ENCODE results near the gene ABHD12. TPM values are rescaled to one million over a fixed set of nuclear protein-coding genes. Genes with fewer than 3 reads are reported as not detected.

ABHD12 gene
- total and polyA plus RNA-seq, 2 donors (not counting 1 experiment from before 2014, with no cell fraction given), result 9.6 to 28.3 TPM

DNA sequence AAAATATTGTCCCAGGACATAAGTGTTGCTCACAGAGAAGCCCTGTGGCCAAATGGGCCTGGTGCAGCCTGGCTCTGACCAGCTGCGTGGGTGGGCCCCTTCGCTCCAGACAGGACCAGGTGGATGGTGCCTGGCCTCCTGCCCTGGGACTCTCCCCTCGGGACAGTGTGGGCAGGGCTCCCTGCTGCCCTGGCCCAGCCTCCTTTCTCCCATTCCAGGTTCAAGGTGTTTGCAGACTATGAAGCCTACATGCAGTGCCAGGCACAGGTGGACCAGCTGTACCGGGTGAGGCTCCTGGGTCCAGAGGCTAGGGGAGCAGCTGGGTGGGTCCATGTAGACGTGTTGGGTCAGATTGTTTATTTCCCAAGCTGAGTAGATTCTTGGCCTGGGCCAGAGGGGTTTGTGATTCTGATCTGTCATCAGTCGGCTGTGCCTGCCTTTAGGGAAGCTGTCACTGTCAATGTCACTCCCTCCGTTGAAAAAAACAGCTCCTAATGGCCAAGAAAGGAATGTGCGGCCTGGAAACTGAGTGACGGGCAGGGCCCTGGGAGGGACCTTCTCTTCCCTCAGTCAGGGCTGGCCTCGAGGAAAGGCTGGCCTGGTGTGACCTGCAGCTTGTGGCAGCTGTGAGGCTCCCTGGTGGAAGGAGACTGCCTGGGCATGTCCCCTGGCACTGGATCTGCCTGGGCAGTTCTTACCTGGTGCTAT is 95.1 kb downstream of the ABHD12 start:
- H3K4me2 ChIP-seq (replicated peaks; ENCODE audit: low read depth, low read length, poor library complexity, severe bottlenecking), result no peak overlapping the region
- no peak overlapping the region for H3K4me3 ChIP-seq (ENCODE audit: control extremely low read depth in 1 of 5, extremely low read depth in 1 of 5, insufficient read depth in 1 of 5, low read depth in 2 of 5, low read length in 4 of 5)
- TF ChIP-seq EZH2 (IDR thresholded peaks at IDR 0.05; ENCODE audit: borderline replicate concordance, insufficient read depth, low read depth, low read length, poor library complexity, severe bottlenecking), result no peak
- TF ChIP-seq, protein P1, sequence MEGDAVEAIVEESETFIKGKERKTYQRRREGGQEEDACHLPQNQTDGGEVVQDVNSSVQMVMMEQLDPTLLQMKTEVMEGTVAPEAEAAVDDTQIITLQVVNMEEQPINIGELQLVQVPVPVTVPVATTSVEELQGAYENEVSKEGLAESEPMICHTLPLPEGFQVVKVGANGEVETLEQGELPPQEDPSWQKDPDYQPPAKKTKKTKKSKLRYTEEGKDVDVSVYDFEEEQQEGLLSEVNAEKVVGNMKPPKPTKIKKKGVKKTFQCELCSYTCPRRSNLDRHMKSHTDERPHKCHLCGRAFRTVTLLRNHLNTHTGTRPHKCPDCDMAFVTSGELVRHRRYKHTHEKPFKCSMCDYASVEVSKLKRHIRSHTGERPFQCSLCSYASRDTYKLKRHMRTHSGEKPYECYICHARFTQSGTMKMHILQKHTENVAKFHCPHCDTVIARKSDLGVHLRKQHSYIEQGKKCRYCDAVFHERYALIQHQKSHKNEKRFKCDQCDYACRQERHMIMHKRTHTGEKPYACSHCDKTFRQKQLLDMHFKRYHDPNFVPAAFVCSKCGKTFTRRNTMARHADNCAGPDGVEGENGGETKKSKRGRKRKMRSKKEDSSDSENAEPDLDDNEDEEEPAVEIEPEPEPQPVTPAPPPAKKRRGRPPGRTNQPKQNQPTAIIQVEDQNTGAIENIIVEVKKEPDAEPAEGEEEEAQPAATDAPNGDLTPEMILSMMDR (IDR thresholded peaks at IDR 0.05), result no peak
- ChIA-PET POLR2A (no interaction called here), CTCF (interaction anchor here (0.6 to 5.1 kb wide), 15 partner anchors 14 to 302 kb away, joined by 3 to 133 read pairs (median 3); partner anchors contain the start of genes ABHD12 and GINS1)
- Mint-ChIP-seq H3K27me3 (no peaks in the 10 kb centered on the region), H3K4me1 (peaks cover 11% of the 10 kb centered on the region), H3K27ac (no peak overlapping the region), H3K9me3 (ENCODE audit: insufficient read depth) (no peaks in the 10 kb centered on the region), H3K4me3 (no peak overlapping the region)
- no peak overlapping the region for H2AFZ ChIP-seq (ENCODE audit: insufficient read depth, low read depth, low read length, poor library complexity, severe bottlenecking)
- H3K36me3 ChIP-seq (replicated peaks in 1 of 2; ENCODE audit: control extremely low read depth in 1 of 2, control insufficient read depth in 1 of 2, extremely low read depth in 1 of 2, insufficient read depth in 2 of 2, low read length in 1 of 2), result peaks cover 0 to 11% of the 10 kb centered on the region in 2 experiments
- ATAC-seq (ENCODE audit: low read depth), result no peak
- H3K79me2 ChIP-seq (ENCODE audit: control insufficient read depth, insufficient read depth, low read length), result no peaks in the 10 kb centered on the region
- H3K9me3 ChIP-seq (ENCODE audit: control extremely low read depth in 1 of 3, control insufficient read depth in 2 of 3, insufficient read depth in 1 of 3, low read length in 2 of 3), result no peaks in the 10 kb centered on the region
- no peak overlapping the region for H3K9ac ChIP-seq (ENCODE audit: low read length)
- no peak overlapping the region for H3K27ac ChIP-seq (ENCODE audit: low read length in 2 of 2)
- H3K4me1 ChIP-seq (ENCODE audit: control insufficient read depth in 2 of 2, insufficient read depth in 2 of 2, low read length in 2 of 2), result peaks cover 0 to 18% of the 10 kb centered on the region in 2 donors
- no peaks in the 10 kb centered on the region for H4K20me1 ChIP-seq (ENCODE audit: control insufficient read depth, insufficient read depth, low read length, poor library complexity, severe bottlenecking)
- intact Hi-C loops (cut with micrococcal nuclease), result loop anchor here (2.0 kb wide), 1 partner anchor 95 kb away; the partner anchor contains the start of gene ABHD12
- 91% methylated on average over 10 of the region's 10 CpGs for WGBS (ENCODE audit: insufficient coverage)
- DNase-seq, result no peak
- H3K27me3 ChIP-seq (replicated peaks in 1 of 4; ENCODE audit: control extremely low read depth in 1 of 4, control insufficient read depth in 3 of 4, insufficient read depth in 4 of 4, low read length in 3 of 4), result no peaks in the 10 kb centered on the region
